WERI-Rb-1 (cell line): ENCODE measurements around the gene ZMYND8.

Experiments used
- DNase-seq: peaks from one replicate; pipeline ENCODE4 v3.0.0-alpha.2; 2020
- H3K27ac ChIP-seq: fragments of 250-450 bp; sonication (Bioruptor Pico); 2 replicates; pipeline ENCODE4 v1.5.1; 2020; ENCODE audit warnings: mild to moderate bottlenecking, moderate library complexity
- H3K27me3 ChIP-seq: fragments of 250-450 bp; sonication (Bioruptor Pico); 2 replicates; pipeline ENCODE4 v1.5.1; 2021; ENCODE audit warnings: mild to moderate bottlenecking, low read depth, moderate library complexity; ENCODE audit not compliant: insufficient read depth, severe bottlenecking
- H3K36me3 ChIP-seq: fragments of 250-450 bp; sonication (Bioruptor Pico); 2 replicates; pipeline ENCODE4 v1.5.1; 2020; ENCODE audit warnings: mild to moderate bottlenecking, moderate library complexity
- H3K4me3 ChIP-seq: 2 replicates; pipeline ENCODE4 v1.5.1; 2011; ENCODE audit warnings: low read depth, mild to moderate bottlenecking, control low read depth, low read length
- H3K9me3 ChIP-seq: fragments of 250-450 bp; sonication (Bioruptor Pico); 2 replicates; pipeline ENCODE4 v1.5.1; 2021; ENCODE audit warnings: mild to moderate bottlenecking, moderate library complexity; ENCODE audit not compliant: severe bottlenecking
- CTCF ChIP-seq: IDR thresholded peaks from 2 replicates; pipeline ENCODE4 v1.5.1; 2011; ENCODE audit warnings: low read depth, mild to moderate bottlenecking, control low read depth, inconsistent platforms, low read length

The ZMYND8 gene

DNA sequence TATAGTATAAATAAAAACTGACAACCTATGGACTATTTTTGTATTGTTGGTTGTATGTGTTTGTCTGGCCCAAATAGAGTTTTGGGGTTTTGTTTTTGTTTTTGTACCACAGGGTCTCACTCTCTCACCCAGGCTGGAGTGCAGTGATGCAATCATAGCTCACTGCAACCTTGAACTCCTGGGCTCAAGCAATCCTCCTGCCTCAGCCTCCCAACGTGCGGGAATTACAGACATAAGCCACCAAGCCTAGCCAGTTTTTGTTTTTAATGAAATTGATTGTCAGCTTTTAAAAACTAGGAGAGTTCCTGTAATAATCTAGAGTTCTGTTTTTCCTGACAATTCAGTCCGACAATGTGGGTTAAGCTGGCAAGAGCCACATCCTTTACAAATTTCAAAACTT is 98.7 kb downstream of the ZMYND8 start:
- no peak for TF ChIP-seq CTCF
- Histone ChIP-seq H3K9me3 (no peaks in the 10 kb centered on the region), H3K36me3 (peaks cover 64% of the 10 kb centered on the region), H3K27ac (no peak overlapping the region), H3K27me3 (no peaks in the 10 kb centered on the region), H3K4me3 (no peak overlapping the region)
- no peak for DNase-seq

DNA sequence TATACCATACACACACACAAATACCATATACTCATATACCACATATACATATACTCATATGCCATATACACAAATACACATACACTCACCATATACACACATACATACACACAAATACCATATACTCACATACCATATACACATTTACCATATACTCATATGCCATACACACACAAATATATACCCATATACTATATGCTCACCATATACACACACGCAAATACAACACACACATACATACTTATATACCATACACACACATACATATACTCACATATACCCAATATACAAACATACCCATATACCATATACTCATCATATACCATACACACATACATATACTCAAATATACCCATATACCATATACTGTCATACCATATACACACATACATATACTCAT is 99.2 kb downstream of the ZMYND8 start:
- H3K4me3 ChIP-seq = no peak overlapping the region
- H3K27ac ChIP-seq = no peak overlapping the region
- no peak for TF ChIP-seq CTCF
- no peak for DNase-seq
- peaks cover 64% of the 10 kb centered on the region for H3K36me3 ChIP-seq
- no peaks in the 10 kb centered on the region for H3K9me3 ChIP-seq
- no peaks in the 10 kb centered on the region for H3K27me3 ChIP-seq

GRCh38 chr20:47256668-47257236 is 99.7 kb downstream of the ZMYND8 start:
- H3K27me3 ChIP-seq = no peaks in the 10 kb centered on the region
- peaks cover 59% of the 10 kb centered on the region for H3K36me3 ChIP-seq
- no peak for TF ChIP-seq CTCF
- no peak for DNase-seq
- no peaks in the 10 kb centered on the region for H3K9me3 ChIP-seq
- H3K27ac ChIP-seq = no peak overlapping the region
- no peak overlapping the region for H3K4me3 ChIP-seq

DNA sequence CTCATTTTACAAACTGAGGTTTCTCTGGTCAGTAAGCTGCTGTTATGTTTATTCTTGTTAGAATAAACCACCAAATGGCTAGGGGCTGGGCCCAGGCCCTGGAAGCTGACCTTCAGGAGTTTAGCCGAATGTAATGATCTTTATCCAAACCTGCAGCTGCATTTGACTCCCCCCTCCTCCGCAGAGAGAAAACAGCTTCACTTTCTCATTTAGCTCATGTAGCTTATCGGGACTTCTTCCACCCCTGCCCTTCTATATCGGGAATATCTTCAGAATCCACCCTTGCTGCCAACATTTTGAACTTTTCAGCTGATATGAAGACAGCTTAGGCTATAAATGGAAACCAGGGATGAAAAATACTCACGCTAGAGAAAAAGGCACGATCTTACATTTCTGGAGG is 102.6 kb downstream of the ZMYND8 start:
- H3K36me3 ChIP-seq = peaks cover 47% of the 10 kb centered on the region
- no peak for DNase-seq
- no peak for TF ChIP-seq CTCF

GRCh38 chr20:47252879-47253307 is 103.6 kb downstream of the ZMYND8 start:
- H3K9me3 ChIP-seq = no peaks in the 10 kb centered on the region
- peaks cover 50% of the 10 kb centered on the region for H3K36me3 ChIP-seq
- DNase-seq = no peak
- H3K27me3 ChIP-seq = no peaks in the 10 kb centered on the region
- H3K27ac ChIP-seq = no peak overlapping the region
- TF ChIP-seq CTCF = no peak
- H3K4me3 ChIP-seq = no peak overlapping the region

More for the DNA sequence above, 102.6 kb downstream of the ZMYND8 start:
- Histone ChIP-seq H3K9me3 (no peaks in the 10 kb centered on the region), H3K4me3 (no peak overlapping the region), H3K27ac (no peak overlapping the region), H3K27me3 (no peaks in the 10 kb centered on the region)
